HepG2 (cell line): ENCODE measurements around the gene FLYWCH1. TPM values are rescaled to one million over a fixed set of nuclear protein-coding genes. Genes with fewer than 3 reads are reported as not detected.

Experiments used
- ARID5B ChIP-seq: IDR thresholded peaks from 2 replicates; pipeline ENCODE4 v1.4.0; 2020; ENCODE audit warnings: mild to moderate bottlenecking, missing genetic modification reagents
- FOSL2 ChIP-seq: sonication (generic); formaldehyde crosslinking; IDR thresholded peaks from 2 replicates; pipeline ENCODE4 v1.4.0; 2020; ENCODE audit warnings: missing genetic modification reagents
- HIVEP1 ChIP-seq: sonication (generic); formaldehyde crosslinking; IDR thresholded peaks from 2 replicates; pipeline ENCODE4 v1.4.0; 2020; ENCODE audit warnings: mild to moderate bottlenecking, missing genetic modification reagents
- PBX3 ChIP-seq: sonication (generic); formaldehyde crosslinking; IDR thresholded peaks from 2 replicates; pipeline ENCODE4 v1.8.1; 2023; ENCODE audit warnings: missing genetic modification reagents, inconsistent platforms, borderline replicate concordance
- SOX13 ChIP-seq, 3 experiments: fragments of 450-650 bp in 1 of 3; sonication (generic) in 1 of 3; formaldehyde crosslinking in 1 of 3; IDR thresholded peaks in 2 of 3; conservative IDR thresholded peaks in 1 of 3; 2 replicates each; pipeline versions ENCODE4 v1.5.0 to v1.6.1; 2016 to 2020; ENCODE audit warnings: antibody characterized with exemption in 1 of 3, mild to moderate bottlenecking in 1 of 3, missing compliant biosample characterization in 1 of 3, missing genetic modification reagents in 1 of 3, moderate library complexity in 1 of 3
- ZBTB4 ChIP-seq: sonication (generic); formaldehyde crosslinking; IDR thresholded peaks from 2 replicates; pipeline ENCODE4 v1.4.0; 2020; ENCODE audit warnings: missing genetic modification reagents, mild to moderate bottlenecking, borderline replicate concordance
- ZHX2 ChIP-seq, 2 experiments: sonication (generic) in 1 of 2; formaldehyde crosslinking in 1 of 2; IDR thresholded peaks; 2 replicates each; pipeline versions ENCODE4 v1.6.1 to v1.9.0; 2014 to 2022; ENCODE audit warnings: antibody characterized with exemption in 1 of 2, borderline replicate concordance in 1 of 2, inconsistent platforms in 1 of 2, low read depth in 1 of 2, missing genetic modification reagents in 1 of 2
- ZNF274 ChIP-seq: sonication (generic); formaldehyde crosslinking; IDR thresholded peaks from 2 replicates; pipeline ENCODE4 v1.5.1; 2020; ENCODE audit warnings: mild to moderate bottlenecking, missing genetic modification reagents
- ZZZ3 ChIP-seq: sonication (generic); formaldehyde crosslinking; IDR thresholded peaks from 2 replicates; pipeline ENCODE4 v1.4.0; 2020; ENCODE audit warnings: missing genetic modification reagents, mild to moderate bottlenecking, borderline replicate concordance
- polyA plus RNA-seq, 8 experiments: library from polyadenylated mRNA; depleted of rRNA in 3 of 8; stranded (reverse) in 7 of 8; unstranded in 1 of 8; fragments of >200 nt; fragmentation: Illumina TruSeq in 4 of 8; extraction: Trizol in 4 of 8; gene quantifications; 2 replicates each; pipeline versions ENCODE4 v1.2.1 to v1.2.3, GENCODE V29; 2011 to 2016; ENCODE audit warnings: low read depth in 4 of 8, missing spikeins in 1 of 8, mixed read lengths in 1 of 8; ENCODE audit not compliant: insufficient read depth in 1 of 8
- total RNA-seq, 5 experiments: library from RNA; depleted of rRNA; stranded (reverse); fragments of >200 nt; fragmentation: Illumina TruSeq; extraction: Trizol; gene quantifications; 2 replicates each; pipeline ENCODE4 v1.2.3, GENCODE V29; 2016; ENCODE audit warnings: low read depth in 1 of 5

The FLYWCH1 gene
- total and polyA plus RNA-seq, 2 of the 13 experiments (the other 11 are each of a cell fraction or from before 2014, with no cell fraction given): 7.3 to 12.4 TPM

GRCh38 chr16:2882650-2883457 lies 28.9 kb upstream of the FLYWCH1 start, which contains the start of gene FLYWCH2 (continued):
- no peak for TF ChIP-seq SOX13 (IDR thresholded peaks at IDR 0.05)
- peak in 1 of 2 experiments; percentile 35; a peak in 1 of 4 replicates for TF ChIP-seq SOX13 (CRISPR knock-in tag; conservative IDR thresholded peaks at IDR 0.05 in 1 of 2, IDR thresholded peaks at IDR 0.05 in 1 of 2)
- no peak for TF ChIP-seq ZBTB4 (CRISPR knock-in tag)
- TF ChIP-seq ZHX2 (IDR thresholded peaks at IDR 0.05; ENCODE audit: low read depth): no peak
- no peak for TF ChIP-seq ZHX2 (CRISPR knock-in tag; IDR thresholded peaks at IDR 0.05; ENCODE audit: borderline replicate concordance)
- TF ChIP-seq ZZZ3 (CRISPR knock-in tag): 0 out of 2 replicates have a peak, but pooled peaks have one; percentile 33
- peak; percentile 83; the same call in 1 of the 2 replicates for TF ChIP-seq ZNF274
- TF ChIP-seq ARID5B (CRISPR knock-in tag): 0 out of 2 replicates have a peak, but pooled peaks have one; percentile 19
- no peak; the same call in 1 of the 2 replicates for TF ChIP-seq PBX3 (CRISPR knock-in tag)
- TF ChIP-seq HIVEP1: no peak
- no peak for TF ChIP-seq FOSL2 (CRISPR knock-in tag)
